CD4-positive, alpha-beta T cell treated with Interleukin-12 subunit alpha and Interleukin-12 subunit beta, for 1 hour (primary cell): ENCODE results near the gene ACSL4.
A peak's percentile ranks its signal among the peaks of the same experiment; 100 is the strongest.
"Not testable (repeated sequence)": the region's sequence is repeated elsewhere in the genome, so short reads cannot be mapped to it uniquely, and the experiment has no call there.

Source experiments
- DNase-seq: peaks from one replicate; pipeline ENCODE4 v3.0.0-alpha.2; 2020

Gene ACSL4

GRCh38 chrX:109658391-109658790, 74.7 kb downstream of the ACSL4 start:
- DNase-seq, result no peak

- not testable (repeated sequence) for DNase-seq
Measured at GRCh38 chrX:109657364-109657763, 75.7 kb downstream of the ACSL4 start.

GRCh38 chrX:109656774-109657173, 76.3 kb downstream of the ACSL4 start:
- no peak for DNase-seq

GRCh38 chrX:109655502-109656201, 77.4 kb downstream of the ACSL4 start:
- DNase-seq, result no peak

GRCh38 chrX:109654516-109655109, 78.4 kb downstream of the ACSL4 start:
- DNase-seq, result no peak

- not testable (repeated sequence) for DNase-seq
Measured at GRCh38 chrX:109644671-109645070, 88.4 kb downstream of the ACSL4 start.

GRCh38 chrX:109643687-109644086, 89.4 kb downstream of the ACSL4 start:
- no peak for DNase-seq

GRCh38 chrX:109638158-109638557, 94.9 kb downstream of the ACSL4 start:
- DNase-seq, result no peak

- not testable (repeated sequence) for DNase-seq
Measured at GRCh38 chrX:109637477-109637876, 95.6 kb downstream of the ACSL4 start.

- DNase-seq, result peak; percentile 4
Measured at GRCh38 chrX:109635146-109635545, 97.9 kb downstream of the ACSL4 start.

- DNase-seq, result no peak
Measured at GRCh38 chrX:109632906-109633504, 100.1 kb downstream of the ACSL4 start.

GRCh38 chrX:109629310-109629709, 103.7 kb downstream of the ACSL4 start:
- DNase-seq, result no peak

GRCh38 chrX:109626637-109627036, 106.4 kb downstream of the ACSL4 start:
- DNase-seq, result no peak

- DNase-seq, result no peak
Measured at GRCh38 chrX:109624641-109625616, 108.1 kb downstream of the ACSL4 start, which contains the start of gene KCNE5. TSS of gene KCNE5 (minus strand) at chrX:109625172. CDS start at chrX:109625020, 152 bp downstream.

GRCh38 chrX:109623997-109624396, 109.1 kb downstream of the ACSL4 start:
- no peak for DNase-seq

- DNase-seq, result no peak
Measured at GRCh38 chrX:109622270-109622669, 110.8 kb downstream of the ACSL4 start.

GRCh38 chrX:109619771-109620170, 113.3 kb downstream of the ACSL4 start:
- DNase-seq, result no peak

- DNase-seq, result no peak
Measured at GRCh38 chrX:109614951-109615350, 118.1 kb downstream of the ACSL4 start.

GRCh38 chrX:109601486-109601885, 131.6 kb downstream of the ACSL4 start:
- DNase-seq, result no peak

GRCh38 chrX:109600237-109600651, 132.8 kb downstream of the ACSL4 start:
- no peak for DNase-seq

- DNase-seq, result no peak
Measured at GRCh38 chrX:109596015-109596414, 137.0 kb downstream of the ACSL4 start.
